Cardiac septum (tissue), 1 donor: ENCODE measurements around the gene GPR32. TPM values are rescaled to one million over a fixed set of nuclear protein-coding genes. Genes with fewer than 3 reads are reported as not detected.

ENCODE experiments used
- DNase-seq: peaks from one replicate; pipeline ENCODE4 v3.0.0-alpha.2; 2020; ENCODE audit warnings: low spot score
- intact Hi-C: fragments of 100-400 bp; cut with DNase I; formaldehyde crosslinking; loops from one replicate; pipeline ENCODE4 v1.14.0; 2022
- total RNA-seq: library from RNA; stranded (reverse); fragmentation: NEBNext Ultra II Directional; extraction: Animal tissue kit (Norgen Biotek cat#: 25700); gene quantifications from one replicate; pipeline ENCODE4 v1.2.1, GENCODE V29; 2021
- donor health status: DM: no; HTN: no; CAD: no.

Gene GPR32
- total RNA-seq, 1 donor from 2014 or later, result not detected

DNA sequence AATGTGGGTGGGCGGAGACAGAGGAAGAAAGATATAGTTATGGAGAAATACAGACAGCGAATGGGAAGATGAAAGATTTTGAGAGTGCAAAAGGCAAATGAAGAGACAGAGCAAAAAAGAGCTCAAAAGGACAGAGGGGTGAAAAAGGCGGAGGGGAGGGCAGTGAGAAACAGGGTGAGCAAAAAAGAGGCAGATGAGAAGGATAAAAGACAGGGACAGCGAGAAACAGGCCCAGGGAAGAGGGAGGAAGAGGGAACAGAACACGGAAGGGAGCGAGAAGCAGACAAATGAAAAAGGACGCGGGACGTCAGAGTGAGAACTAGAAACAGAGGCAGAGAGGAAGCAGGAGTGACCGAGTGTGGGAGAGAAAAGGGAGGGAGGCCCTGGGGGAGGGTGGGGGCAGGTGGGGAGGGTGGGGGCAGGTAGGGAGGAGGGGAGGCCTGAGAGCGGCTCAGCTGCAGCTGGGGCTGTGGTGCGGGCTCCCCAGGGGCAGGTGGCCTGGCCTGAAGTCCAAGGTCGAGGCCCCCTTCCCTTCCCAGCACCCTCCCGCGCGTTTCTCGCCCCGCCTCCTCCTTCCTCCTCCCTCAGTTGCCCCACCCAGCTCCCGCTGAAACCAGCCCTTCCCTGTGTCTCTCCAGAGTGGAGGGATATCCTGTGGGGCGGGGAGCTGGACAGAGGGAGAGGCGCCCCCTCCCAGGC is 50.4 kb downstream of the GPR32 start:
- DNase-seq, result no peak
- intact Hi-C loops, result no loop called here

DNA sequence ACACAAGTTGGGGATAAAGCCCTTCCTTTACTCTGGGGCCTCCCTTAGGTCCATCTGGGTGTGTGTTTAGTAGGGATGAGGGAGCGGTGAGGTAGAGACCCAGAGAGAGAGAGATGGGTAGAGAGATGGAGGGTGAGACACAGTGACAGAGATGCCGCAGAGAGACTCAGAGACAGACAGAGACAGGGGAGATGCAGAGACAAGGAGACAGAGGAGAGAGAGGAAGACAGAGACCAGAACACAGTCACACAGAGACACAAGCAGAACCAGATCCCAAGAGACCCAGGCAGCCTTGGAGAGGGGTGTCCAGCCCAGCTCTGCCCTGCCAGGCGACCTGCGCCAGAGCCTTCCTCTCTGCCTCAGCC is 51.0 kb downstream of the GPR32 start:
- intact Hi-C loops, result no loop called here
- no peak for DNase-seq

Other genes starting within 250 kb of the GPR32 start
- 0.81 TPM for gene LRRC4B, start 202.0 kb upstream of the GPR32 start, total RNA-seq
- not detected for gene SYT3, start 130.6 kb upstream of the GPR32 start, total RNA-seq
- 2.1 TPM for gene C19orf81, start 121.0 kb upstream of the GPR32 start, total RNA-seq
- gene SHANK1, start 50.7 kb upstream of the GPR32 start, total RNA-seq, result 1.3 TPM
- 5.1 TPM for gene CLEC11A, start 47.1 kb upstream of the GPR32 start, total RNA-seq
- not detected for gene ACP4, start 20.0 kb downstream of the GPR32 start, total RNA-seq
- gene KLK1, start 53.3 kb downstream of the GPR32 start, total RNA-seq, result not detected
- not detected for gene KLK15, start 63.1 kb downstream of the GPR32 start, total RNA-seq
- gene KLK3, start 84.5 kb downstream of the GPR32 start, total RNA-seq, result not detected
- not detected for gene KLK2, start 103.0 kb downstream of the GPR32 start, total RNA-seq
- gene KLK4, start 140.9 kb downstream of the GPR32 start, total RNA-seq, result not detected
- gene KLK5, start 182.6 kb downstream of the GPR32 start, total RNA-seq, result not detected
- gene KLK6, start 199.1 kb downstream of the GPR32 start, total RNA-seq, result not detected
- gene KLK7, start 213.5 kb downstream of the GPR32 start, total RNA-seq, result not detected
- gene KLK8, start 231.1 kb downstream of the GPR32 start, total RNA-seq, result not detected
- gene KLK10, start 249.2 kb downstream of the GPR32 start, total RNA-seq, result not detected